GM23248 (cell line): ENCODE results near the gene CTAGE1.

Source experiments
- EZH2 ChIP-seq: fragments of 200-600 bp; sonication (generic); IDR thresholded peaks from 2 replicates; pipeline ENCODE4 v1.6.1; 2018; ENCODE audit warnings: antibody characterized with exemption, mild to moderate bottlenecking; ENCODE audit not compliant: insufficient read depth, poor library complexity, severe bottlenecking
- EZH2phosphoT487 ChIP-seq: fragments of 200-600 bp; sonication (generic); IDR thresholded peaks from 2 replicates; pipeline ENCODE4 v1.6.1; 2018; ENCODE audit warnings: antibody characterized with exemption, moderate library complexity, mild to moderate bottlenecking, low read depth; ENCODE audit not compliant: insufficient read depth

DNA sequence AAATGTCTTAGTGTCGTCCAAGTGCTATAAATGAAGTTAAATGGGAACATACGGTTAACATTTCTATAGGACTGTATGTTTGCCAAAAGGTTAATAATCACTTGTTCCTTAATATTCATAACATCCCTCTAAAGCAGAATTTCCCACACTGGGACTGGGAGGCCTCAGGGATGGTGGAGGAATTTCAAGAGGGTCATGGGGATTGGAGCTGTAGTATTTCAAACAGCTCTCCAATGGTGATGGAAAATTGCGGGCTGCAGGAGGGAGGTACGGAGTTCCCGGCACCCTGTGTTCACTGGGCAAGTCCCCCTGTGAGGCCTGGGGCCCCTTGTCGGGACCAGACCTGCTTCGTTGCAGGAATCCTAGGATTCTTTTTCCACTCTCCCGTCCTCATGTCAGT is 39.8 kb upstream of the CTAGE1 start:
- TF ChIP-seq EZH2: no peak
- TF ChIP-seq EZH2phosphoT487: no peak
